HT1080 (cell line): ENCODE results near the gene C6orf120. TPM values are rescaled to one million over a fixed set of nuclear protein-coding genes. Genes with fewer than 3 reads are reported as not detected.
"Not testable (repeated sequence)": the region's sequence is repeated elsewhere in the genome, so short reads cannot be mapped to it uniquely, and the experiment has no call there.

Experiments
- DNase-seq: peaks from one replicate; pipeline ENCODE4 v3.0.0-alpha.2; 2015; ENCODE audit warnings: low read depth
- total RNA-seq: library from RNA; depleted of rRNA; stranded (reverse); fragments of >200 nt; shearing (Covaris generic); gene quantifications from 2 replicates; pipeline ENCODE4 v1.2.3, GENCODE V29; 2014

C6orf120 gene
- total RNA-seq, 1 experiment from 2014 or later = 64.4 TPM

- no peak for DNase-seq
Observed at GRCh38 chr6:169678342-169678741, 23.6 kb upstream of the C6orf120 start.

GRCh38 chr6:169684056-169684455 lies 17.9 kb upstream of the C6orf120 start:
- DNase-seq = no peak

GRCh38 chr6:169685860-169686259 lies 16.1 kb upstream of the C6orf120 start:
- no peak for DNase-seq

GRCh38 chr6:169689287-169689686 lies 12.6 kb upstream of the C6orf120 start:
- peak; percentile 82 for DNase-seq

GRCh38 chr6:169691260-169691659 lies 10.7 kb upstream of the C6orf120 start:
- DNase-seq = no peak

GRCh38 chr6:169692516-169692915 lies 9.4 kb upstream of the C6orf120 start:
- peak; percentile 72 for DNase-seq

GRCh38 chr6:169695131-169695530 lies 6.8 kb upstream of the C6orf120 start:
- DNase-seq = no peak

- not testable (repeated sequence) for DNase-seq
Observed at GRCh38 chr6:169697115-169697514, 4.8 kb upstream of the C6orf120 start.

GRCh38 chr6:169700296-169700695 lies 1.6 kb upstream of the C6orf120 start:
- DNase-seq = no peak

GRCh38 chr6:169701311-169701953 lies 494 bp upstream of the C6orf120 start:
- DNase-seq = no peak

- DNase-seq = no peak
Observed at GRCh38 chr6:169702840-169703246, 917 bp downstream of the C6orf120 start.

GRCh38 chr6:169707772-169708171 lies 5.8 kb downstream of the C6orf120 start:
- no peak for DNase-seq

GRCh38 chr6:169709293-169709692 lies 7.4 kb downstream of the C6orf120 start:
- DNase-seq = no peak

- DNase-seq = no peak
Observed at GRCh38 chr6:169710009-169710408, 8.1 kb downstream of the C6orf120 start.

GRCh38 chr6:169714178-169714577 lies 12.3 kb downstream of the C6orf120 start:
- peak; percentile 28 for DNase-seq

- DNase-seq = no peak
Observed at GRCh38 chr6:169714595-169714994, 12.7 kb downstream of the C6orf120 start.

GRCh38 chr6:169719117-169719516 lies 17.2 kb downstream of the C6orf120 start:
- peak; percentile 20 for DNase-seq

GRCh38 chr6:169720207-169720855 lies 18.4 kb downstream of the C6orf120 start:
- DNase-seq = no peak

- peak; percentile 95 for DNase-seq
Observed at GRCh38 chr6:169722362-169723199, 20.7 kb downstream of the C6orf120 start.

- DNase-seq = no peak
Observed at GRCh38 chr6:169723200-169723909, 21.4 kb downstream of the C6orf120 start.

- DNase-seq = no peak
Observed at GRCh38 chr6:169723991-169724493, 22.1 kb downstream of the C6orf120 start.
